CD4-positive, alpha-beta T cell (primary cell): ENCODE data around the gene GEMIN4. TPM values are rescaled to one million over a fixed set of nuclear protein-coding genes. Genes with fewer than 3 reads are reported as not detected.

Source experiments
- ATAC-seq: fragments of 200-7000 bp; cut with Tn5 transposase; one replicate; pipeline ENCODE4 v1.10.0; 2022; ENCODE audit warnings: mild to moderate bottlenecking; ENCODE audit not compliant: poor library complexity
- CTCF ChIA-PET: fragments of 350-600 bp; sonication (Branson Sonifier 250); formaldehyde crosslinking; loops from one replicate; lab custom pipeline; 2021; ENCODE audit warnings: antibody characterized with exemption, inconsistent platforms; lab: Charles Lee
- POLR2A ChIA-PET: fragments of 350-600 bp; sonication (Branson Sonifier 250); formaldehyde crosslinking; loops from one replicate; lab custom pipeline; 2021; ENCODE audit warnings: antibody characterized with exemption, inconsistent platforms; lab: Charles Lee
- DNase-seq, 14 experiments: peaks; one replicate each; pipeline ENCODE4 v3.0.0-alpha.2; 2013 to 2020; ENCODE audit warnings: mixed read lengths in 2 of 14
- H3K27ac ChIP-seq, 2 donors: one replicate each; pipeline versions ENCODE4 v1.5.1 to v1.7.0; 2013; ENCODE audit warnings: low read length in 2 of 2, low read depth in 1 of 2, mild to moderate bottlenecking in 1 of 2
- H3K27me3 ChIP-seq, 2 experiments: 1 replicate in 1 of 2; 2 replicates in 1 of 2; pipeline versions ENCODE4 v1.6.1 to v1.7.0; 2013; ENCODE audit warnings: low read length in 2 of 2, control low read depth in 1 of 2, mild to moderate bottlenecking in 1 of 2, moderate library complexity in 1 of 2; ENCODE audit not compliant: insufficient read depth in 2 of 2, control insufficient read depth in 1 of 2
- H3K36me3 ChIP-seq: one replicate; pipeline ENCODE4 v1.6.1; 2013; ENCODE audit warnings: low read length, control low read depth; ENCODE audit not compliant: insufficient read depth
- H3K4me1 ChIP-seq: one replicate; pipeline ENCODE4 v1.6.1; 2013; ENCODE audit warnings: low read length, control low read depth; ENCODE audit not compliant: insufficient read depth
- H3K4me3 ChIP-seq: one replicate; pipeline ENCODE4 v1.5.1; 2013; ENCODE audit warnings: mild to moderate bottlenecking, low read length, moderate library complexity
- H3K9me3 ChIP-seq, 2 experiments: 1 replicate in 1 of 2; 2 replicates in 1 of 2; pipeline versions ENCODE4 v1.6.1 to v1.7.0; 2013; ENCODE audit warnings: low read length in 2 of 2, mild to moderate bottlenecking in 2 of 2, control low read depth in 1 of 2, moderate library complexity in 1 of 2; ENCODE audit not compliant: control insufficient read depth in 1 of 2, insufficient read depth in 1 of 2
- H3K27ac Mint-ChIP-seq: one replicate; pipeline ENCODE4 v1.8.0; 2020; ENCODE audit warnings: mixed read lengths
- H3K27me3 Mint-ChIP-seq: one replicate; pipeline ENCODE4 v1.8.0; 2021; ENCODE audit warnings: mixed read lengths
- H3K36me3 Mint-ChIP-seq: one replicate; pipeline ENCODE4 v1.8.0; 2021; ENCODE audit warnings: low read depth, mixed read lengths
- H3K4me1 Mint-ChIP-seq: one replicate; pipeline ENCODE4 v1.8.0; 2021; ENCODE audit warnings: low read depth, mixed read lengths
- H3K4me3 Mint-ChIP-seq: one replicate; pipeline ENCODE4 v1.8.0; 2020; ENCODE audit warnings: mild to moderate bottlenecking, mixed read lengths
- H3K9me3 Mint-ChIP-seq: one replicate; pipeline ENCODE4 v1.8.0; 2020; ENCODE audit warnings: mixed read lengths
- CTCF ChIP-seq: fragments of 200-600 bp; IDR thresholded peaks from one replicate; pipeline ENCODE4 v1.8.0; 2022; ENCODE audit warnings: antibody characterized with exemption, mild to moderate bottlenecking
- intact Hi-C, 2 experiments: fragments of 100-400 bp; cut with DNase I in 1 of 2; cut with micrococcal nuclease in 1 of 2; formaldehyde crosslinking; loops; one replicate each; pipeline versions ENCODE4 v1.15.1 to v1.9.0; 2023 to 2025; cut with DNase I, micrococcal nuclease
- total RNA-seq, 174 experiments: library from RNA in 2 of 174; stranded (reverse) in 2 of 174; gene quantifications; one replicate each; pipeline ENCODE4 v1.2.3 and lab custom pipeline; 2021 to 2026

Gene GEMIN4
- total RNA-seq, 2 experiments from 2014 or later, result 16.0 to 18.0 TPM

GRCh38 chr17:708132-708531 is 43.9 kb downstream of the GEMIN4 start:
- H3K9me3 ChIP-seq, result no peaks in the 10 kb centered on the region
- peaks cover 7% of the 10 kb centered on the region for H3K4me1 ChIP-seq
- no peak for DNase-seq
- peaks cover 37% of the 10 kb centered on the region for H3K4me1 Mint-ChIP-seq
- ChIA-PET CTCF (no interaction called here), POLR2A (no interaction called here)
- H3K36me3 Mint-ChIP-seq, result peaks cover 48% of the 10 kb centered on the region
- no peak overlapping the region for H3K4me3 Mint-ChIP-seq
- no peaks in the 10 kb centered on the region for H3K9me3 Mint-ChIP-seq
- H3K36me3 ChIP-seq, result peaks cover 26% of the 10 kb centered on the region
- no peak overlapping the region for H3K27ac Mint-ChIP-seq
- intact Hi-C loops, result loop anchor here in 1 of 2 experiments (10.0 kb wide), 1 partner anchor 323 kb away; no protein-coding TSS in a partner anchor
- ATAC-seq, result no peak
- no peak overlapping the region for H3K4me3 ChIP-seq
- no peak overlapping the region for H3K27ac ChIP-seq
- TF ChIP-seq CTCF, result no peak
- no peaks in the 10 kb centered on the region for H3K27me3 ChIP-seq
- no peaks in the 10 kb centered on the region for H3K27me3 Mint-ChIP-seq

- peaks cover 21% of the 10 kb centered on the region for H3K4me1 Mint-ChIP-seq
- no peaks in the 10 kb centered on the region for H3K27me3 ChIP-seq
- no peak for TF ChIP-seq CTCF
- ATAC-seq (no peak), DNase-seq (no peak)
- no peaks in the 10 kb centered on the region for H3K27me3 Mint-ChIP-seq
- peaks cover 48% of the 10 kb centered on the region for H3K36me3 Mint-ChIP-seq
- H3K4me3 Mint-ChIP-seq, result no peak overlapping the region
- H3K36me3 ChIP-seq, result peaks cover 33% of the 10 kb centered on the region
- no peak overlapping the region for H3K4me3 ChIP-seq
- no peaks in the 10 kb centered on the region for H3K9me3 ChIP-seq
- no peak overlapping the region for H3K27ac Mint-ChIP-seq
- ChIA-PET CTCF (interaction anchor here (1.4 to 1.7 kb wide), 2 partner anchors 18 to 293 kb away, joined by 3 to 4 read pairs; no protein-coding TSS in a partner anchor), POLR2A (interaction anchor here (1.8 kb wide), 1 partner anchor 10 kb away, joined by 5 read pairs; no protein-coding TSS in a partner anchor)
- no peaks in the 10 kb centered on the region for H3K9me3 Mint-ChIP-seq
- H3K4me1 ChIP-seq, result peaks cover 2% of the 10 kb centered on the region
- H3K27ac ChIP-seq, result no peak overlapping the region
- intact Hi-C loops, result loop anchor here in 1 of 2 experiments (10.0 kb wide), 1 partner anchor 321 kb away; no protein-coding TSS in a partner anchor
These were observed 46.2 kb downstream of the GEMIN4 start for GRCh38 chr17:705863-706262.

GRCh38 chr17:705011-705410 is 47.1 kb downstream of the GEMIN4 start:
- no peak for TF ChIP-seq CTCF
- Histone ChIP-seq H3K36me3 (peaks cover 28% of the 10 kb centered on the region), H3K9me3 (no peaks in the 10 kb centered on the region), H3K27me3 (no peaks in the 10 kb centered on the region), H3K4me1 (peaks cover 2% of the 10 kb centered on the region), H3K27ac (no peak overlapping the region), H3K4me3 (no peak overlapping the region)
- intact Hi-C loops, result loop anchor here in 1 of 2 experiments (10.0 kb wide), 1 partner anchor 320 kb away; no protein-coding TSS in a partner anchor
- Mint-ChIP-seq H3K9me3 (no peaks in the 10 kb centered on the region), H3K4me1 (peaks cover 21% of the 10 kb centered on the region), H3K36me3 (peaks cover 47% of the 10 kb centered on the region), H3K27me3 (no peaks in the 10 kb centered on the region), H3K4me3 (no peak overlapping the region), H3K27ac (no peak overlapping the region)
- ATAC-seq (no peak), DNase-seq (no peak)
- ChIA-PET CTCF (interaction anchor here (1.7 kb wide), 1 partner anchor 293 kb away, joined by 3 read pairs; no protein-coding TSS in a partner anchor), POLR2A (interaction anchor here (1.8 kb wide), 1 partner anchor 10 kb away, joined by 5 read pairs; no protein-coding TSS in a partner anchor)
